Amniotic epithelial cell (primary cell): ENCODE measurements around the gene IFITM1.
"Not testable (repeated sequence)": the region's sequence is repeated elsewhere in the genome, so short reads cannot be mapped to it uniquely, and the experiment has no call there.

Source experiments
- DNase-seq: peaks from one replicate; pipeline ENCODE4 v3.0.0-alpha.2; 2010; ENCODE audit warnings: low read depth

The IFITM1 gene

GRCh38 chr11:344836-345578, 31.2 kb downstream of the IFITM1 start:
- no peak for DNase-seq

GRCh38 chr11:346529-346928, 32.7 kb downstream of the IFITM1 start:
- DNase-seq = no peak

- not testable (repeated sequence) for DNase-seq
These were observed 35.6 kb downstream of the IFITM1 start for GRCh38 chr11:349270-349954.

GRCh38 chr11:350033-350722, 36.3 kb downstream of the IFITM1 start:
- DNase-seq = not testable (repeated sequence)

GRCh38 chr11:350723-351255, 36.9 kb downstream of the IFITM1 start:
- peak; percentile 85 for DNase-seq

DNA sequence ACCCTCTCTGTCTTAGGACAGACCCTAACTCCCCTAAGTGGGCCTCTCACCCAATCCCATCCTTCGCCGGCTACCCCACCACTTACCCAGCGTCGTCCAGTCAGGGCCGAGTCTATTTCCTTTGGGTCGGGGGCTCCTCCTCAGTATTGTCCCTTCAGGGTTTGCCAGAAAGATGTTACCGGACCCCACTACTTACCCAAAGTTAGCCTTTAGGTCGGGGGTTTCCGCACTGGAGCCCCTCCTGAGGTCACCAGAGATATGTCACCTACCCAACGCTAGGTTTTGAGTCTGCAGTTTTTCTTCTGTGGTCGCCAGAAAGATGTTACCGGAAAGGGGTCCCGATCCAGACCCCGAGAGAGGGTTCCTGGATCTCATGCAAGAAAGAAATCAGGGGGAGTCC, 37.6 kb downstream of the IFITM1 start:
- no peak for DNase-seq

- DNase-seq = no peak
These were observed 38.7 kb downstream of the IFITM1 start for GRCh38 chr11:352456-353031.

DNA sequence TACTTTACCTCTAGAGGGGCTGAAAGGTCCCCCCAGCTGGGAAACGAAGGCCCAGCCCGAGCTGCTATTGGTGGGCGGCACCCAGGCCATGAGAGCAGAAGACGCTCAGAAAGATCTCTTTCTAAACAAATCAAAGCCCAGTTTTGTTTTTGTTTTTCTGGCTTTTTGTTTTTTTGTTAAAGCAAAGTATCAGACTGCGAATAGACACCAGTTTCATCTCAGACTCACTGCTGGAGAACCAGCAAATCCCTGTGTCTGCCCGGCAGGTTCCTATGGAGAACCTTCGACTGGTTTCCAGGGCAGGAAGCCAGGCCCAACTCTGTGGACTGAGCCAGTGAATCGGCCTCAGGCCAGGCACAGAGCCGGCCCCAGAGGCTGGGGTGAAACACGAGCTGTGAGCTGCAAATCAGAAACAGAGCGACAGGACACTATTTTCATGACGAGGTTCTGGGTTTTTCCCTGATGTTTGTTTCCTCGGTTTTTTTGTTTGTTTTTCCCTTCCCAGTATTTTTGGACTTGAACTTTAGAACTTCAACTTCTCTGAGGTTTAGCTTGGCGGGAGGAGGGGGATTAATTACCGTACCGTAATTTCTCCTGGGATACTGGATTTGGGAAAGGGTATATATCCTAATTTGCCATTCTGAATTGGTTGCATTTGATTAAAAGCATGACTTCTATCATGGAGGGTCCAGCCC, 39.5 kb downstream of the IFITM1 start:
- DNase-seq = peak; percentile 64

- DNase-seq = peak; percentile 96
These were observed 42.0 kb downstream of the IFITM1 start for GRCh38 chr11:355581-356458.

GRCh38 chr11:356610-357009, 42.8 kb downstream of the IFITM1 start:
- no peak for DNase-seq

GRCh38 chr11:357582-357981, 43.7 kb downstream of the IFITM1 start:
- no peak for DNase-seq

DNA sequence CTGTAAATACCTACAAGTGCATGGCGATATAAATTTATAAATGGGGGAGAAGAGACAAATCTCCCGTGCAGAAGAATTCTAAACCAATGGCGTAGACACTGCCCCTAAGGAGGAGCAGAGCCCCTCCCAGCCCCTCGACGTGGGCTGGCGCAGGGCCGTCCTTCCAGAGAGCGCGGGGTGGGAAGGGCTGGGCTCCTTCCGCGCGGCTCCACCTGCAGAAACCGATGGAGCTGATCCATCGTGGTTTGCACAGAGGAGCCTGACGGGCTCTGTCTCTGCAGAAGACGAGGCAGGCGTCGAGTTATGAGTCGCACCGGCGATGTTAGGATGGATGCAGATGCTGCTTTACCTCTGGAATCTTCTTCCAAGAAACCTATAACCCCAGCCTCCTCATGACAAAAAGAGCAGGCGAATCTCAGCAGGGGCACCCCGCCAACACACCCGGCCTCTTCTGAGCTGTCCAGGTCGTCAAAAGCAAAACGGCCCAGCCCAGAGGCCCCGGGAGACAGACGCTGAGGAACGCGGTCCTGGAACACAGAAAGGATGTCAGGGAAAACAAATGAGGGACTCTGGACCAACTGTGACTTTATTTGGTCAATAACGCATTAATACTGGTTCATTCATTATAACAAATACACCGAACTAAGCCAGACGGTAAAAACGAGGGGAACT, 44.4 kb downstream of the IFITM1 start:
- DNase-seq = no peak

DNA sequence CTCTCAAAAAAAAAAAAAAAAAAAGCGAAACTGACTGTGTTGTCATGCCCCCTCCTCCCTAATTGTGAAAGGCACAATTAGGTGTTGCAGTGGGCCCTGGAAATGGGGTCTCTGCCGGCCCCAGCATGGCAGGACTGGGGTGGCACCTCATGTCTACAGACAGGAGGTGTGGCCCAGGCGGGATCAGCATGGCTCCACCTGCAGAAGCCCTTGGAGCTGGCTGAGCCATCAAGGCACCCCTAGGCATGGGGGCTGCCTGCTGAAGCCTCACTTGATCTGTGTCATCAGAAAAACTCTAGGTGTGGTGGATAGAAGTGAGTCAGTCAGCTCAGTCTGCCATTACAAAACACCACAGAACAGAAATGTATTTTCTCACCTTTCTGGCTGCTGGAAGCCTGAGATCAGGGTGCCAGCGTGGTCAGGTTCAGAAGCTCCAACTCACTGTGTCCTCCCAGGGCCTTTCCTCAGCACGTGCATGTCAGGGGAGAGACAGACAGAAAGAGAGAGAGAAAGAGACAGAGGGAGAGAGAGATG, 45.4 kb downstream of the IFITM1 start:
- peak; percentile 54 for DNase-seq

DNA sequence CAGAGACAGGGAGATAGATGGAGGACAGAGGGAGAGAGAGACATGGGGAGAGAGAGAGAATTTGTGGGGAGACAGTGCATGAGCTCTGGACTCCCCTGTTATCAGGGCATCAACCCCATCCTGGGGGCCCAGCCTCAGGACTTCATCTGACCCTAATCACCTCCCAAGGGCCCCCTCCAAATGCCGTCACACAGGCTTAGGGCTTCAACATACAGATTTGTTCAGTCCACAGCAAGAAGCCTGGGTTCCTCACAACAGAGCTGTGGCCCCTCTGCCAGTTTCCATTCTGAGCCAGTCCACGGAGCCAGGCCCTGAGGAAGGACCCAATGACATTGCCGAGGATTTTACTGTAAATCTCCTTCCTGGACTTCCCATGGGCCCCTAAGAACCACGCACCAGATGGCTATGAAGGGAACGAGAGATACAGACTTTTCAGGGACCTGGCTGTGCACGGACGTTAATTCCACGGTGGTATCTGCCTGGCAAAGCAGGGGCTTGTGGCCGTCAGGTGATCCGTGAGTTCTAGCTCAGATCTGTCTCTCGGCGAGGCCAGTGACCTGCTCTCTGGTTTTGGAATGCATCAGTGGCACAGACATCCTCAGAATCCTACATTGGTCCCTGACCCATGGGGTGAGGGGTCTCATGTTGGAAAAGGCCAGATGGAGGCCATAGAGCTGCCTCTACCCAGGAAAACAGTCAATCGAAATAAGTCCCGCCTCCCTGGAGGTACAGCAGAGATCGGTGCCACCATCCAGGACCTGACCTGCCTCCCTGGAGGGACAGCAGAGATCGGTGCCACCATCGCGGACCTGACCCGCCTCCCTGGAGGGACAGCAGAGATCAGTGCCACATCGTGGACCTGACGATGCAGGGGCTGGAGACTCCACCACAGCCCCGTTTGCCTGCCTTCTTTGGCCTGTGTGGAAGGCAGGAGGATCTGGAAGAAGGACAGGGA, 46.8 kb downstream of the IFITM1 start:
- DNase-seq = no peak

DNA sequence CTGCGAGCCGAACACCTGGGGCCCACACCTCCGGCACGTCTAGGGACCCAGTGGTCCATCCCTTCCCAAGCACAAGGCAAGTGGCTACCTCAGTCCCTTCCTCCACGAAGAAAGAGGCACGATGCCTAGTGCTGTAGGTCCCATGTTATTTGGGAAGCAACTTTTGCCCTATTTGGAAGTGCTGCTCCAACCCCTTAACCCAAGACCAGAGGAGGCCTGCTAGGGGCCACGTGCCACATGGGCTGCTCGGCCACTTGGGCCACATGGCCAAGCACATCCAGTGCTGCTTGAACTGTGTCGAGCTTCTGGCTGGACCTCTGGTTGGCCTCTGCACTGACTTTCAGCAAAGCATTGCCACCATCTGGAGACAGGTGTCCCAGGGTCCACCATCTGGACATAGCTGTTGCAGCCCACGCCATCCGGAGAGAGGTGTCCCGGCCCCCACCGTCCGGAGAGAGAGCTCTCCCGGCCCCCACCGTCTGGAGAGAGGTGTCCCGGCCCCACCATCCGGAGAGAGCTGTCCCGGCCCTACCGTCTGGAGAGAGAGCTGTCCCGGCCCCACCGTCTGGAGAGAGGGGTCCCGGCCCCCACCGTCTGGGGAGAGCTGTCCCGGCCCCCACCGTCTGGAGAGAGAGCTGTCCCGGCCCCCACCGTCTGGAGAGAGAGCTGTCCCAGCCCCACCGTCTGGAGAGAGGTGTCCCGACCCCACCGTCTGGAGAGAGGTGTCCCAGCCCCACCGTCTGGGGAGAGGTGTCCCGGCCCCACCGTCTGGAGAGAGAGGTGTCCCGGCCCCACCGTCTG, 49.0 kb downstream of the IFITM1 start:
- no peak for DNase-seq

DNA sequence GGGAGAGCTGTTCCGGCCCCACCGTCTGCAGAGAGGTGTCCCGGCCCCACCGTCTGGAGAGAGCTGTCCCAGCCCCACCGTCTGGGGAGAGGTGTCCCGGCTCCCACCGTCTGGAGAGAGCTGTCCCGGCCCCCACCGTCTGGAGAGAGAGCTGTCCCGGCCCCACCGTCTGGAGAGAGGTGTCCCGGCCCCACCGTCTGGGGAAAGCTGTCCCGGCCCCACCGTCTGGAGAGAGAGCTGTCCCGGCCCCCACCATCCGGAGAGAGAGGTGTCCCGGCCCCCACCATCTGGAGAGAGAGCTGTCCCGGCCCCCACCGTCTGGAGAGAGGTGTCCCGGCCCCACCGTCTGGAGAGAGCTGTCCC, 49.6 kb downstream of the IFITM1 start:
- DNase-seq = not testable (repeated sequence)

GRCh38 chr11:363948-364761, 50.3 kb downstream of the IFITM1 start:
- DNase-seq = no peak
